Naive thymus-derived CD8-positive, alpha-beta T cell (primary cell): ENCODE results near the gene NINJ2. TPM values are rescaled to one million over a fixed set of nuclear protein-coding genes. Genes with fewer than 3 reads are reported as not detected.

Experiments
- ATAC-seq, 2 donors: fragments of 150-1000 bp; cut with Tn5 transposase in 1 of 2; sonication (Bioruptor Pico), chemical (Tn5 transposase) in 1 of 2; 1 replicate in 1 of 2; 2 replicates in 1 of 2; pipeline ENCODE4 v1.10.0; 2021; ENCODE audit warnings: mild to moderate bottlenecking in 2 of 2, moderate library complexity in 2 of 2
- POLR2A ChIA-PET: fragments of 350-600 bp; sonication (Branson Sonifier 250); formaldehyde crosslinking; loops from one replicate; lab custom pipeline; 2021; ENCODE audit warnings: antibody characterized with exemption; lab: Charles Lee
- DNase-seq, 10 donors: peaks; one replicate each; pipeline versions ENCODE4 v3.0.0 to v3.0.0-alpha.2; 2020 to 2022
- H3K27ac Mint-ChIP-seq, 10 donors: one replicate each; pipeline ENCODE4 v1.8.0; 2020 to 2022; ENCODE audit warnings: mild to moderate bottlenecking in 10 of 10, mixed read lengths in 10 of 10, moderate library complexity in 4 of 10, inconsistent platforms in 1 of 10
- H3K27me3 Mint-ChIP-seq, 5 donors: one replicate each; pipeline ENCODE4 v1.8.0; 2021 to 2022; ENCODE audit warnings: mixed read lengths in 5 of 5
- H3K36me3 Mint-ChIP-seq, 3 donors: one replicate each; pipeline ENCODE4 v1.8.0; 2020 to 2022; ENCODE audit warnings: mixed read lengths in 3 of 3, mild to moderate bottlenecking in 2 of 3, inconsistent platforms in 1 of 3
- H3K4me1 Mint-ChIP-seq, 4 donors: one replicate each; pipeline ENCODE4 v1.8.0; 2021 to 2022; ENCODE audit warnings: mixed read lengths in 4 of 4
- H3K4me3 Mint-ChIP-seq, 10 donors: one replicate each; pipeline ENCODE4 v1.8.0; 2020 to 2022; ENCODE audit warnings: mild to moderate bottlenecking in 10 of 10, mixed read lengths in 10 of 10, moderate library complexity in 6 of 10, inconsistent platforms in 1 of 10
- H3K9me3 Mint-ChIP-seq, 9 donors: one replicate each; pipeline ENCODE4 v1.8.0; 2020 to 2022; ENCODE audit warnings: mixed read lengths in 9 of 9, mild to moderate bottlenecking in 3 of 9, inconsistent platforms in 1 of 9, moderate library complexity in 1 of 9
- polyA plus RNA-seq, 3 donors: library from polyadenylated mRNA; unstranded; fragments of 300-500 nt; fragmentation: Illumina TruSeq; gene quantifications; one replicate each; pipeline ENCODE4 v1.2.3, GENCODE V29; 2021
- total RNA-seq, 8 experiments: library from RNA in 2 of 8; stranded (reverse) in 2 of 8; gene quantifications; one replicate each; pipeline ENCODE4 v1.2.3 and lab custom pipeline; 2021 to 2026

The NINJ2 gene
- total and polyA plus RNA-seq, 5 experiments from 2014 or later, result 0.85 to 5.1 (median 3.9) TPM

- peaks cover 0 to 3% (median 0%) of the 10 kb centered on the region in 9 donors for H3K9me3 Mint-ChIP-seq
- no peak overlapping the region for H3K4me3 Mint-ChIP-seq
- H3K27ac Mint-ChIP-seq, result no peak overlapping the region
- H3K4me1 Mint-ChIP-seq, result peaks cover 0 to 11% (median 2%) of the 10 kb centered on the region in 4 donors
- H3K36me3 Mint-ChIP-seq, result peaks cover 0 to 3% (median 0%) of the 10 kb centered on the region in 3 donors
- no peak for ATAC-seq
- H3K27me3 Mint-ChIP-seq, result no peaks in the 10 kb centered on the region
- no peak for DNase-seq
- POLR2A ChIA-PET, result no interaction called here
Measured at GRCh38 chr12:588024-588322, 75.3 kb downstream of the NINJ2 start.

- Mint-ChIP-seq H3K27me3 (no peaks in the 10 kb centered on the region), H3K36me3 (peaks cover 0 to 3% (median 0%) of the 10 kb centered on the region in 3 donors), H3K4me3 (no peak overlapping the region), H3K27ac (peak overlapping the region in 1 of 10 donors; percentile 58), H3K4me1 (peaks cover 0 to 10% (median 2%) of the 10 kb centered on the region in 4 donors), H3K9me3 (peaks cover 0 to 3% (median 0%) of the 10 kb centered on the region in 9 donors)
- POLR2A ChIA-PET, result interaction anchor here (0.6 kb wide), 1 partner anchor 106 kb away, joined by 3 read pairs; no protein-coding TSS in a partner anchor
- no peak for DNase-seq
- ATAC-seq, result no peak
Measured at GRCh38 chr12:587132-588023, 75.9 kb downstream of the NINJ2 start.

GRCh38 chr12:586318-587071 is 76.8 kb downstream of the NINJ2 start:
- Mint-ChIP-seq H3K27ac (no peak overlapping the region), H3K4me1 (peaks cover 0 to 5% (median 2%) of the 10 kb centered on the region in 4 donors), H3K4me3 (no peak overlapping the region), H3K9me3 (peaks cover 0 to 3% (median 0%) of the 10 kb centered on the region in 9 donors), H3K27me3 (no peaks in the 10 kb centered on the region), H3K36me3 (peaks cover 0 to 3% (median 0%) of the 10 kb centered on the region in 3 donors)
- ATAC-seq, result no peak
- DNase-seq, result no peak
- POLR2A ChIA-PET, result no interaction called here

GRCh38 chr12:585062-586061 is 77.9 kb downstream of the NINJ2 start:
- DNase-seq (no peak), ATAC-seq (no peak)
- peaks cover 0 to 7% (median 0%) of the 10 kb centered on the region in 4 donors for H3K4me1 Mint-ChIP-seq
- H3K27me3 Mint-ChIP-seq, result peaks cover 0 to 5% (median 0%) of the 10 kb centered on the region in 5 donors
- H3K36me3 Mint-ChIP-seq, result peaks cover 0 to 3% (median 0%) of the 10 kb centered on the region in 3 donors
- H3K4me3 Mint-ChIP-seq, result no peak overlapping the region
- no peak overlapping the region for H3K27ac Mint-ChIP-seq
- POLR2A ChIA-PET, result no interaction called here
- peaks cover 0 to 3% (median 0%) of the 10 kb centered on the region in 9 donors for H3K9me3 Mint-ChIP-seq

GRCh38 chr12:583251-583869 is 79.9 kb downstream of the NINJ2 start:
- POLR2A ChIA-PET, result no interaction called here
- H3K4me1 Mint-ChIP-seq, result peaks cover 0 to 5% (median 0%) of the 10 kb centered on the region in 4 donors
- H3K4me3 Mint-ChIP-seq, result no peak overlapping the region
- H3K27ac Mint-ChIP-seq, result no peak overlapping the region
- H3K36me3 Mint-ChIP-seq, result peaks cover 0 to under 1% (median 0%) of the 10 kb centered on the region in 3 donors
- DNase-seq (no peak), ATAC-seq (no peak)
- peaks cover 0 to 5% (median 0%) of the 10 kb centered on the region in 5 donors for H3K27me3 Mint-ChIP-seq
- H3K9me3 Mint-ChIP-seq, result peaks cover 0 to 1% (median 0%) of the 10 kb centered on the region in 9 donors

GRCh38 chr12:581746-582145 is 81.5 kb downstream of the NINJ2 start:
- H3K27me3 Mint-ChIP-seq, result peaks cover 0 to 5% (median 0%) of the 10 kb centered on the region in 5 donors
- no peak for ATAC-seq
- DNase-seq, result no peak
- peak overlapping the region in 1 of 10 donors; percentile 21 for H3K27ac Mint-ChIP-seq
- POLR2A ChIA-PET, result no interaction called here
- H3K36me3 Mint-ChIP-seq, result no peaks in the 10 kb centered on the region
- peaks cover under 1 to 5% (median 2%) of the 10 kb centered on the region in 4 donors for H3K4me1 Mint-ChIP-seq
- no peak overlapping the region for H3K4me3 Mint-ChIP-seq
- H3K9me3 Mint-ChIP-seq, result no peaks in the 10 kb centered on the region

GRCh38 chr12:581321-581720 is 81.9 kb downstream of the NINJ2 start:
- POLR2A ChIA-PET, result no interaction called here
- Mint-ChIP-seq H3K36me3 (no peaks in the 10 kb centered on the region), H3K27me3 (peaks cover 0 to 5% (median 0%) of the 10 kb centered on the region in 5 donors), H3K4me1 (peaks cover 4 to 7% (median 5%) of the 10 kb centered on the region in 4 donors), H3K27ac (no peak overlapping the region), H3K9me3 (no peaks in the 10 kb centered on the region), H3K4me3 (no peak overlapping the region)
- ATAC-seq, result no peak
- no peak for DNase-seq

GRCh38 chr12:580813-581212 is 82.4 kb downstream of the NINJ2 start:
- H3K27ac Mint-ChIP-seq, result peak overlapping the region in 1 of 10 donors; percentile 2
- no peak for ATAC-seq
- H3K4me3 Mint-ChIP-seq, result no peak overlapping the region
- H3K36me3 Mint-ChIP-seq, result no peaks in the 10 kb centered on the region
- POLR2A ChIA-PET, result interaction anchor here (0.5 kb wide), 1 partner anchor 26 kb away, joined by 4 read pairs; no protein-coding TSS in a partner anchor
- no peak for DNase-seq
- H3K27me3 Mint-ChIP-seq, result peaks cover 0 to 5% (median 0%) of the 10 kb centered on the region in 5 donors
- no peaks in the 10 kb centered on the region for H3K9me3 Mint-ChIP-seq
- peaks cover 4 to 11% (median 9%) of the 10 kb centered on the region in 4 donors for H3K4me1 Mint-ChIP-seq

GRCh38 chr12:579420-580110 is 83.7 kb downstream of the NINJ2 start:
- peaks cover 4 to 24% (median 16%) of the 10 kb centered on the region in 4 donors for H3K4me1 Mint-ChIP-seq
- peak overlapping the region in 1 of 10 donors; percentile 20 for H3K27ac Mint-ChIP-seq
- no peaks in the 10 kb centered on the region for H3K9me3 Mint-ChIP-seq
- H3K4me3 Mint-ChIP-seq, result no peak overlapping the region
- ATAC-seq (no peak), DNase-seq (no peak)
- H3K27me3 Mint-ChIP-seq, result peaks cover 0 to 5% (median 0%) of the 10 kb centered on the region in 5 donors
- POLR2A ChIA-PET, result interaction anchor here (1.3 kb wide), 1 partner anchor 175 kb away, joined by 3 read pairs; no protein-coding TSS in a partner anchor
- no peaks in the 10 kb centered on the region for H3K36me3 Mint-ChIP-seq

GRCh38 chr12:578748-579419 is 84.4 kb downstream of the NINJ2 start:
- Mint-ChIP-seq H3K27me3 (peaks cover 0 to 5% (median 0%) of the 10 kb centered on the region in 5 donors), H3K36me3 (no peaks in the 10 kb centered on the region), H3K27ac (peak overlapping the region in 1 of 10 donors; percentile 20), H3K4me3 (no peak overlapping the region), H3K4me1 (peaks cover 4 to 25% (median 16%) of the 10 kb centered on the region in 4 donors), H3K9me3 (no peaks in the 10 kb centered on the region)
- POLR2A ChIA-PET, result interaction anchor here (1.3 kb wide), 1 partner anchor 176 kb away, joined by 3 read pairs; no protein-coding TSS in a partner anchor
- no peak for ATAC-seq
- no peak for DNase-seq
